Liver (tissue), 9 donors: ENCODE results near the gene OSMR. TPM values are rescaled to one million over a fixed set of nuclear protein-coding genes. Genes with fewer than 3 reads are reported as not detected.

Source experiments
- DNase-seq: peaks from one replicate; pipeline ENCODE4 v3.0.0-alpha.2; 2017; ENCODE audit warnings: low spot score
- H3K27ac ChIP-seq, 2 donors: one replicate each; pipeline ENCODE4 v1.7.0; 2013; ENCODE audit warnings: inconsistent platforms in 2 of 2, low read length in 2 of 2, control low read depth in 1 of 2, low read depth in 1 of 2, mild to moderate bottlenecking in 1 of 2
- H3K27me3 ChIP-seq, 4 donors: one replicate each; pipeline versions ENCODE4 v1.6.1 to v1.7.0; 2013; ENCODE audit warnings: low read length in 3 of 4, inconsistent platforms in 1 of 4, mild to moderate bottlenecking in 1 of 4, moderate library complexity in 1 of 4; ENCODE audit not compliant: control insufficient read depth in 4 of 4, insufficient read depth in 4 of 4
- H3K36me3 ChIP-seq, 4 donors: one replicate each; pipeline versions ENCODE4 v1.6.1 to v1.7.0; 2013; ENCODE audit warnings: low read length in 3 of 4, mild to moderate bottlenecking in 3 of 4, low read depth in 1 of 4, moderate library complexity in 1 of 4; ENCODE audit not compliant: control insufficient read depth in 4 of 4, insufficient read depth in 3 of 4
- H3K4me1 ChIP-seq, 4 donors: one replicate each; pipeline versions ENCODE4 v1.6.1 to v1.7.0; 2013; ENCODE audit warnings: low read length in 3 of 4, mild to moderate bottlenecking in 3 of 4, moderate library complexity in 1 of 4; ENCODE audit not compliant: control insufficient read depth in 4 of 4, insufficient read depth in 4 of 4
- H3K4me3 ChIP-seq, 3 donors: one replicate each; pipeline versions ENCODE4 v1.6.1 to v1.7.0; 2013; ENCODE audit warnings: low read length in 3 of 3, control low read depth in 1 of 3, low read depth in 1 of 3, mild to moderate bottlenecking in 1 of 3
- H3K9ac ChIP-seq, 2 donors: one replicate each; pipeline ENCODE4 v1.7.0; 2013; ENCODE audit warnings: low read length in 2 of 2, mild to moderate bottlenecking in 2 of 2, moderate library complexity in 2 of 2, control low read depth in 1 of 2, low read depth in 1 of 2
- H3K9me3 ChIP-seq, 4 donors: one replicate each; pipeline versions ENCODE4 v1.6.1 to v1.7.0; 2013; ENCODE audit warnings: low read length in 3 of 4; ENCODE audit not compliant: control insufficient read depth in 4 of 4
- CTCF ChIP-seq: fragments of 150-350 bp; IDR thresholded peaks from 2 replicates; pipeline ENCODE4 v1.5.1; 2017; ENCODE audit warnings: improper control_type of control experiment, low read depth, low read length; ENCODE audit not compliant: missing input control
- EGR1 ChIP-seq, 2 donors: IDR thresholded peaks; 2 replicates each; pipeline ENCODE4 v1.6.1; 2016 to 2018; ENCODE audit warnings: antibody characterized with exemption in 2 of 2, low read depth in 2 of 2
- FOXA1 ChIP-seq: IDR thresholded peaks from 2 replicates; pipeline ENCODE4 v1.6.1; 2016; ENCODE audit warnings: antibody characterized with exemption
- FOXA2 ChIP-seq: IDR thresholded peaks from 2 replicates; pipeline ENCODE4 v1.6.1; 2016; ENCODE audit warnings: antibody characterized with exemption
- HNF4G ChIP-seq: IDR thresholded peaks from 2 replicates; pipeline ENCODE4 v1.6.1; 2016; ENCODE audit warnings: antibody characterized with exemption
- JUND ChIP-seq, 2 donors: IDR thresholded peaks; 2 replicates each; pipeline ENCODE4 v1.6.1; 2016; ENCODE audit warnings: antibody characterized with exemption in 2 of 2
- MAX ChIP-seq: IDR thresholded peaks from 2 replicates; pipeline ENCODE4 v1.6.1; 2016; ENCODE audit warnings: antibody characterized with exemption
- NR2F2 ChIP-seq: IDR thresholded peaks from 2 replicates; pipeline ENCODE4 v1.6.1; 2016; ENCODE audit warnings: antibody characterized with exemption
- RAD21 ChIP-seq, 2 donors: IDR thresholded peaks; 2 replicates each; pipeline ENCODE4 v1.6.1; 2016; ENCODE audit warnings: antibody characterized with exemption in 2 of 2, mild to moderate bottlenecking in 2 of 2
- RXRA ChIP-seq, 2 donors: IDR thresholded peaks; 2 replicates each; pipeline ENCODE4 v1.6.1; 2017 to 2018; ENCODE audit warnings: antibody characterized with exemption in 2 of 2, mild to moderate bottlenecking in 1 of 2
- SP1 ChIP-seq: IDR thresholded peaks from 2 replicates; pipeline ENCODE4 v1.6.1; 2018; ENCODE audit warnings: antibody characterized with exemption, mild to moderate bottlenecking
- TAF1 ChIP-seq: conservative IDR thresholded peaks from 2 replicates; pipeline ENCODE4 v1.6.1; 2016; ENCODE audit warnings: antibody characterized with exemption, mild to moderate bottlenecking
- YY1 ChIP-seq: IDR thresholded peaks from 2 replicates; pipeline ENCODE4 v1.6.1; 2016; ENCODE audit warnings: antibody characterized with exemption, mild to moderate bottlenecking
- ZBTB33 ChIP-seq: IDR thresholded peaks from 2 replicates; pipeline ENCODE4 v1.6.1; 2016; ENCODE audit warnings: antibody characterized with exemption
- WGBS: extraction: QIAGEN DNeasy Blood & Tissue Kit; methylation state at CpG from one replicate; pipeline ENCODE4 v1.1.7; 2013; 5-methylcytosine and 5-hydroxymethylcytosine counted together
- polyA plus RNA-seq, 2 donors: library from polyadenylated mRNA; stranded (reverse) in 1 of 2; unstranded in 1 of 2; fragments of 200-250 nt in 1 of 2; fragments of >200 nt in 1 of 2; fragmentation: Nextera tagmentation in 1 of 2; extraction: Ambion mirVana in 1 of 2; gene quantifications; one replicate each; pipeline versions ENCODE4 v1.2.1 to v1.2.3, GENCODE V29; 2013 to 2015
- total RNA-seq, 2 donors: library from RNA; depleted of rRNA; stranded (reverse); fragments of >200 nt; gene quantifications; one replicate each; pipeline ENCODE4 v1.2.3, GENCODE V29; 2014
- donor health status: healthy.
- donor health status: healthy.
- donor health status: healthy.
- donor health status: healthy.
- donor health status: healthy.

The OSMR gene
- total and polyA plus RNA-seq, 4 donors, result 4.3 to 34.5 (median 11.7) TPM

- no peak for TF ChIP-seq MAX
These were observed 2.1 kb upstream of the OSMR start (continued) for GRCh38 chr5:38843665-38844064.

DNA sequence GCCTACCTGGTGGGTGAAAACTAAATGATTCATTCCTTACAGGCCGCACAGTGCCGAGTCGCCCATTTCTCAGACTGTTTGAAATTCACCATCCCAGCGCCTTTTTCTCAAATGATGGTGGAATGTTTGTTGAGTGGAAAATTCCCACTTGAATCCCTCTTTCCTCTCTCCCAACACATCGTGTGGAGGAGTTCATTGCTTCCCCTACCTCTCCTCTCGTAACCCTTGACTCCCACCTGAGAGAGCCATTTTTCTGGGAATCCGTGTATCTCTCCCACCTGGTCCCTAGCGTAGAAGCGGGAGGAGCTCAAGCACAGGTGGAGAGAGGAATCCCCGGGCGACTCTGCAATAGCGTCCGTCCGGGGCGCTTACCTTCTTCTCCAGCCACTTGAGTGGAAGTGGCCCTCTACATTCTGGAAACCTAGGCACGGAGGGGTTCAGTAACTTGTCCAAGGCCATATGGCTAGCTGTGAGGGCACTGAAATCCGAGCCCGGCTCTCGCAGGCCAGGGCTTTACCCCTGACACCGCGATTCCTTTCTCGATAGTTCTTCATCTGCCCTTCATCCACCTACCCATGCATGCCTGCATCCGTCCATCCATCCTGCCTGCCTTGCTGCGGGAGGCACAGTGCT lies 683 bp downstream of the OSMR start:
- no peak for DNase-seq
- peak overlapping the region; percentile 81 to 96 for H3K27ac ChIP-seq
- H3K36me3 ChIP-seq, result no peaks in the 10 kb centered on the region
- peaks cover 0 to 7% (median 1%) of the 10 kb centered on the region in 4 donors for H3K4me1 ChIP-seq
- peaks cover 0 to under 1% (median 0%) of the 10 kb centered on the region in 4 donors for H3K9me3 ChIP-seq
- H3K9ac ChIP-seq, result peak overlapping the region; percentile 34 to 79
- H3K4me3 ChIP-seq, result peak overlapping the region; percentile 77 to 96 (median 92)
- no peaks in the 10 kb centered on the region for H3K27me3 ChIP-seq
- TF ChIP-seq CTCF, result no peak
- TF ChIP-seq JUND (IDR thresholded peaks at IDR 0.05), result no peak
- TF ChIP-seq ZBTB33, result no peak
- TF ChIP-seq FOXA2, result no peak
- TF ChIP-seq TAF1, result no peak
- TF ChIP-seq SP1, result no peak
- no peak for TF ChIP-seq RAD21 (IDR thresholded peaks at IDR 0.05)
- WGBS, result 36% methylated on average over 24 of the region's 24 CpGs

DNA sequence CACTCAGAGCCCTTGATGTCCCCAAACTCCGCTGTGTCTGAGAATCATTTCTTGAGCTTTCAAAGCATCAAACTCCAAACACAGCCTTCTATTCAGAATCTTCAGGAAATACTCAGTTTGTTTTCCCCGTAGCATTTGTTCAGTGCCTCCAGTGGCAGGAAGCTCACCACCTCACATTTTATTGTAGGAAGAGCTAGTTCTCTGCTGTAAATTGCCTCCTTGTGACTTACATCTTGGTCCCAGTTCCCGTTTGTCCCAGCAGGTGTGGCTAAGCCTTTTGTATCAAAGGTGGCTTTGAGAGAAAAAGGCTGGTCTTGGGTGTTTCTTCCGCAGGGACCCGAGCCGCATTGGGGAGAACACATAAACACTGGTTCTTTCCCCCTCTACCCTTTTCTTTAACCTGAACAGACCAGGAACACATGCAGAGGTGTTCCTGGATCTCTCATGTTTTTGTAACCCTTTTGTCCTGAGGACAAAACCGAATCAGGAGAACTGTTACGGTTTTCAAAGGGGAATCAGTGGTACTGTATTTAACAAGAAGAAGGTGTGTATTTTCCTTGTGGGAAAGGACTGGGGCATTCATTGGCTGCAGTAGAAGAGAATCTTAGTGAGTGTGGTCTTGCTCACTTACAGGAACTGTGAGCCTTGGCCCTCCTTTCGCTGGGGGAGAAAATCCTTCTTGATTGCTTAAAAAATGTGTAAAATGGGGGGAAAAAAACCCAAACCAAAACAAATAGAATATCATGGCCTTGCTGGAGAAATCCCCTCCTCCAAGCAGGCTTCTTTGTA lies 1.9 kb downstream of the OSMR start:
- Histone ChIP-seq H3K4me1 (peaks cover 0 to 7% (median 1%) of the 10 kb centered on the region in 4 donors), H3K27ac (peak overlapping the region; percentile 3 to 34), H3K36me3 (no peaks in the 10 kb centered on the region), H3K9ac (no peak overlapping the region), H3K4me3 (peak overlapping the region in 1 of 3 donors; percentile 96), H3K27me3 (no peaks in the 10 kb centered on the region), H3K9me3 (peaks cover 0 to 2% (median 0%) of the 10 kb centered on the region in 4 donors)
- DNase-seq, result no peak
- WGBS, result 78% methylated on average over 9 of the region's 9 CpGs
- TF ChIP-seq MAX, result no peak

- Histone ChIP-seq H3K27me3 (no peaks in the 10 kb centered on the region), H3K36me3 (no peaks in the 10 kb centered on the region), H3K4me3 (no peak overlapping the region), H3K4me1 (peaks cover 0 to 7% (median 1%) of the 10 kb centered on the region in 4 donors), H3K9ac (no peak overlapping the region), H3K27ac (no peak overlapping the region), H3K9me3 (peaks cover 0 to 2% (median 0%) of the 10 kb centered on the region in 4 donors)
- TF ChIP-seq NR2F2 (no peak), HNF4G (no peak), EGR1 (IDR thresholded peaks at IDR 0.05; ENCODE audit: low read depth in 2 of 2) (no peak), SP1 (no peak), FOXA2 (no peak), TAF1 (no peak), JUND (IDR thresholded peaks at IDR 0.05) (no peak), YY1 (no peak), FOXA1 (no peak), RXRA (IDR thresholded peaks at IDR 0.05) (no peak), CTCF (no peak), MAX (no peak), RAD21 (IDR thresholded peaks at IDR 0.05) (no peak)
- no peak for DNase-seq
- 84% methylated on average over 2 of the region's 2 CpGs for WGBS
These were observed 2.8 kb downstream of the OSMR start for GRCh38 chr5:38848637-38849036.
